Thyroid gland (tissue), 4 donors: ENCODE data around the gene ATAD1.

ENCODE experiments used
- CTCF ChIP-seq, 6 experiments: fragments of 200-600 bp in 3 of 6; fragments of 450-650 bp in 3 of 6; sonication (generic) in 3 of 6; IDR thresholded peaks; one replicate each; pipeline ENCODE4 v1.5.1; 2016 to 2019; ENCODE audit warnings: antibody characterized with exemption in 6 of 6, mild to moderate bottlenecking in 2 of 6, inconsistent platforms in 1 of 6, moderate library complexity in 1 of 6
- POLR2A ChIP-seq, 2 donors: fragments of 450-650 bp; IDR thresholded peaks; one replicate each; pipeline ENCODE4 v1.6.1; 2017; ENCODE audit warnings: antibody characterized with exemption in 2 of 2, mild to moderate bottlenecking in 2 of 2, moderate library complexity in 1 of 2

- no peak for TF ChIP-seq CTCF (IDR thresholded peaks at IDR 0.05)
- TF ChIP-seq POLR2A (IDR thresholded peaks at IDR 0.05), result no peak
Measured at GRCh38 chr10:87781545-87781944, 36.5 kb downstream of the ATAD1 start.
